Subcutaneous abdominal adipose tissue (tissue), 5 donors: ENCODE measurements around the gene EML5.

Experiments
- H3K27ac ChIP-seq: one replicate; pipeline ENCODE4 v1.7.0; 2013; ENCODE audit warnings: low read depth, mild to moderate bottlenecking, inconsistent platforms, low read length, moderate library complexity
- H3K27me3 ChIP-seq, 5 donors: one replicate each; pipeline ENCODE4 v1.7.0; 2013; ENCODE audit warnings: low read length in 5 of 5, inconsistent platforms in 1 of 5; ENCODE audit not compliant: control insufficient read depth in 5 of 5, insufficient read depth in 4 of 5
- H3K36me3 ChIP-seq, 5 donors: one replicate each; pipeline ENCODE4 v1.7.0; 2013; ENCODE audit warnings: low read length in 5 of 5; ENCODE audit not compliant: control insufficient read depth in 5 of 5, insufficient read depth in 5 of 5
- H3K4me1 ChIP-seq, 5 donors: one replicate each; pipeline ENCODE4 v1.7.0; 2013; ENCODE audit warnings: low read length in 5 of 5, mild to moderate bottlenecking in 3 of 5, moderate library complexity in 1 of 5; ENCODE audit not compliant: control insufficient read depth in 5 of 5, insufficient read depth in 5 of 5
- H3K4me3 ChIP-seq, 5 donors: one replicate each; pipeline ENCODE4 v1.7.0; 2013; ENCODE audit warnings: low read length in 5 of 5, low read depth in 1 of 5
- H3K9ac ChIP-seq, 5 donors: one replicate each; pipeline ENCODE4 v1.7.0; 2013; ENCODE audit warnings: low read length in 5 of 5, mild to moderate bottlenecking in 4 of 5, moderate library complexity in 3 of 5
- H3K9me3 ChIP-seq, 5 donors: one replicate each; pipeline ENCODE4 v1.7.0; 2013; ENCODE audit warnings: low read length in 5 of 5; ENCODE audit not compliant: control insufficient read depth in 5 of 5
- donor health status: healthy.
- donor health status: healthy.
- donor health status: healthy.
- donor health status: healthy.
- donor health status: healthy.

Gene EML5

DNA sequence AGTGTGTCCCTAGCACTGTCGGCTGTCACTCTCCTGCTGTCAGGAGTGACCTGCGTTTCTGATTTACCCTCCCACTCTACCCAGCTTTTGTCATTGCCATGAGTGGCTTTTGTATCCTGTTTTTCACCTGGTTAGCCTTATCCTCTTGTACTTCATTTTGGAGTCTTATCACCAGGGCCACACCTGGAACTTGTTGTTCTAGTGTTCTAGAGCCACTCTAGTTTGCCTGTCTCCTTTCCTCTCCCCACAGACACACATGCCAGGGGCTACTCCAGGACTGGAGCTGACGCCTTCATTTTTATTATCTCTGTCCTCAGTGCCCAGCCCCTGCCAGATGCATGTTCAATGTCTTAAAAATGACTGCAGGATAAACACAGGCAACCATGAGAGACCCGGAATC lies 195.7 kb downstream of the EML5 start:
- H3K9me3 ChIP-seq, result no peaks in the 10 kb centered on the region
- no peak overlapping the region for H3K9ac ChIP-seq
- no peak overlapping the region for H3K27ac ChIP-seq
- no peaks in the 10 kb centered on the region for H3K4me1 ChIP-seq
- peaks cover 48 to 80% (median 65%) of the 10 kb centered on the region in 5 donors for H3K36me3 ChIP-seq
- no peak overlapping the region for H3K4me3 ChIP-seq
- no peaks in the 10 kb centered on the region for H3K27me3 ChIP-seq

DNA sequence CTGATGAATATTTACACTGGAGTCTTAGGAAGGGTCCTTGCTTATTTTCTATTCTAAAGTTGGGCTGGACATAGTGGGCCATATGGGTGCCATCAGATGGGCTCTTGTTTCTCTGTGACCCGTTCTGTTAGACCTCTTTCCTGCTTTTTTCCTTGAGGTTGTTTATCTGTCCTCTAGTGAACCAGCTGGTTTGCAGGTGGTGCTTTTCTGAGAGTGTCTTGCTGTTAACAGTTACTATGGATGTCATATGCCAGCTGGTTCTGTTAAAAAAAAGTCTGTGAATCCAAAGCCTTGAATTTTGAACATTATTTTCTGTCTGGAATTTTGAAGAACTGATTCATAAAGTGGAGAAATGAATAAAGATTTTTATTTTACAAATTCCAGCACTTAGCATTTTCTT lies 200.7 kb downstream of the EML5 start:
- Histone ChIP-seq H3K9me3 (no peaks in the 10 kb centered on the region), H3K36me3 (peaks cover 38 to 70% (median 54%) of the 10 kb centered on the region in 5 donors), H3K27me3 (no peaks in the 10 kb centered on the region), H3K9ac (no peak overlapping the region), H3K4me1 (no peaks in the 10 kb centered on the region), H3K27ac (no peak overlapping the region), H3K4me3 (no peak overlapping the region)

DNA sequence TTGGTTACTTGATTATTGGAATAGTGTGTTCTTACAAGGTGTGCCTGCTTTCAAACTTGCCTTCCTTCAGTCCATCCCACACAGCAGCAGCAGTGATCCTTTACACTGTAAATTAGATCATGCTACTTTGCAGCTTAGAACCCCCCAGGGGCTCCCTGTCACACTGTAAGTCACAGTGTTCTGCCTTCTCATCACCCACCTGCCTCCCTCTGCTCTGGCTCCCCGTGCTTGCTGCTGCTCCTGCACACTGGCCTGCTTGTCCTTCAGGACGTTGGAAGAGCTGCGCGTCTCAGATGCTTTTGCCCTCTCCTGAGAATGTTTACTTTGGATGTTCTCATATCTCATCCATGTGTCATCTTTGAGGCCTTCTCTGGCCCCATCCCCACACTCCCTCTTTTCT lies 202.6 kb downstream of the EML5 start:
- H3K27me3 ChIP-seq, result no peaks in the 10 kb centered on the region

DNA sequence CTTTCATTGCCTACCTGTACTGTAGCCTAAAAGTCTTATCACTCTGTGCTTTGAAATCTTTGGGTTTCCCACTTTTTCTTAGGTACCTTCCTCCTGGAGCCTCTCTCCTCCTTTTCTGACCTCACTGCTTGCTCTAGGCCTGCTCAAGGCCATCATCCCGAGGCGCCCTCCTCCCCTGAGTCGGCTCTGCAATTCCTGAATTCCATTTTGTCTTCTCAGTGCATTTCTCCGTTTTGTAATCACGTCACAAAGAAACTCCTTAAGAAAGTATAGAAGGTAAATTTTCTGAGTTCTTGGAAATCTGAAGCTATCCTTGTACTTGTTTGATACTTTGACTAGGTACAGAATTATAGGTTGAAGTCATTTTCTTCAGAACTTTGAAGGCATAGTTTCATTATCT lies 204.7 kb downstream of the EML5 start:
- Histone ChIP-seq H3K36me3 (peaks cover 37 to 74% (median 43%) of the 10 kb centered on the region in 5 donors), H3K4me1 (no peaks in the 10 kb centered on the region), H3K27me3 (no peaks in the 10 kb centered on the region), H3K9me3 (no peaks in the 10 kb centered on the region), H3K27ac (no peak overlapping the region), H3K9ac (no peak overlapping the region), H3K4me3 (no peak overlapping the region)

More for the DNA sequence above, 202.6 kb downstream of the EML5 start:
- Histone ChIP-seq H3K4me1 (no peaks in the 10 kb centered on the region), H3K27ac (no peak overlapping the region), H3K9ac (no peak overlapping the region), H3K36me3 (peaks cover 34 to 75% (median 52%) of the 10 kb centered on the region in 5 donors), H3K4me3 (no peak overlapping the region), H3K9me3 (no peaks in the 10 kb centered on the region)

DNA sequence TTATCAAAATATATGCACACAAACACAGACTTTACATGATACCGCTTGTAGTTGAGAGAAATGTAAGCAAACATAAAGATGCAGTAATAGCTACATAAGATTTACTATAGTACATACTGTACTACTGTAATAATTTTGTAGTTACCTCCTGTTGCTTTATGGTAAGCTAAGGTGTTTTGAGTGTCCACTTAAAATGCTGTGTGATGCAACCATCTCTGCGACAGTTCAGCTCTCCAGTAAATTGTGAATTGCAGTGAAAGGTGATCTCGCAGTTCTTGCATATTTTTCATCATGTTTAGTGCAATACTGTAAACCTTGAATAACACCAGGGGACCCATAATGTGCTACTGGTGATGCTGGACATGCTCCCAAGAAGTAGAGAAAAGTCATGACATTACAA lies 208.3 kb downstream of the EML5 start:
- H3K36me3 ChIP-seq, result peaks cover 39 to 65% (median 52%) of the 10 kb centered on the region in 5 donors
- H3K9ac ChIP-seq, result no peak overlapping the region
- H3K4me3 ChIP-seq, result no peak overlapping the region
- no peaks in the 10 kb centered on the region for H3K4me1 ChIP-seq
- no peaks in the 10 kb centered on the region for H3K9me3 ChIP-seq
- H3K27me3 ChIP-seq, result no peaks in the 10 kb centered on the region
- no peak overlapping the region for H3K27ac ChIP-seq

DNA sequence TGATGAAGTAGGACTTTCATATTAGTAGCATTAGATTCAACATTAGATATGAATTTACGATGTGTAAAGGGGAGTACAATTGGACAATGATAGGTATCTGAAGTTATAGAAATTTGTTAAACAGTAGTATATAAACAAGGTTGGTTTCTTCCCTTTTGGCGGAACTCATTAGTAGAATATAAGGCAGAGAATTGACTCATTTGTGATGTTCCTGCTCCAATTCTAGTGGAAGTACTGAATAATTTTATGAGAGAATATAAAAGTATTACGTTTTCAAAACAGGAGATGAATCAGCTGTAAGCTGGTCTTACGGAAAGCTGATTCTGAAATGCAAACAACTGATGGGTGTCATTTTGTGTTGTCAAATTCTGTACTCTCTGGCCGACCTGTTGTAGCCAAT lies 216.5 kb downstream of the EML5 start:
- H3K27ac ChIP-seq, result no peak overlapping the region
- no peak overlapping the region for H3K4me3 ChIP-seq
- H3K9me3 ChIP-seq, result no peaks in the 10 kb centered on the region
- H3K9ac ChIP-seq, result no peak overlapping the region
- H3K27me3 ChIP-seq, result no peaks in the 10 kb centered on the region
- H3K4me1 ChIP-seq, result no peaks in the 10 kb centered on the region
- H3K36me3 ChIP-seq, result peaks cover 47 to 94% (median 80%) of the 10 kb centered on the region in 5 donors

DNA sequence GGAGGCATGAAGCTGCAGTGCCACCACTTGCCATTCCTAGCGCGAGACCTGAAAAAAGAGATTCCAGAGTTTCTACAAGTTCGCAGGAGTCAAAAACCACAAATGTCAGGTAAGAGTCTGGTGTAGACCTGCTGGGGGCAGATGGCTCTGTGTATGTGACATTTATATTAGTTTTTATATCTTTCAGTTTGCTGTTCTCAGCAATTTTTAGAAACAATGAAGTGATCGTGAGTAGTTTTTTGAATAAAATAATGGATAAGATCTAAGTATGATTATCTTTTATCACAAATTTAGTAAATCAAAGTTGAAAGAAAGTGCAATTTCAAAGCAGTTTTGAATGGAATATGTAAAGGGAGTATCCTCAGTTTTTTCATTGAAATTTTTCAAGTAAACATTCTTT lies 220.6 kb downstream of the EML5 start:
- Histone ChIP-seq H3K9ac (no peak overlapping the region), H3K36me3 (peaks cover 49 to 88% (median 83%) of the 10 kb centered on the region in 5 donors), H3K27me3 (no peaks in the 10 kb centered on the region), H3K4me3 (no peak overlapping the region), H3K9me3 (no peaks in the 10 kb centered on the region), H3K27ac (no peak overlapping the region), H3K4me1 (no peaks in the 10 kb centered on the region)

DNA sequence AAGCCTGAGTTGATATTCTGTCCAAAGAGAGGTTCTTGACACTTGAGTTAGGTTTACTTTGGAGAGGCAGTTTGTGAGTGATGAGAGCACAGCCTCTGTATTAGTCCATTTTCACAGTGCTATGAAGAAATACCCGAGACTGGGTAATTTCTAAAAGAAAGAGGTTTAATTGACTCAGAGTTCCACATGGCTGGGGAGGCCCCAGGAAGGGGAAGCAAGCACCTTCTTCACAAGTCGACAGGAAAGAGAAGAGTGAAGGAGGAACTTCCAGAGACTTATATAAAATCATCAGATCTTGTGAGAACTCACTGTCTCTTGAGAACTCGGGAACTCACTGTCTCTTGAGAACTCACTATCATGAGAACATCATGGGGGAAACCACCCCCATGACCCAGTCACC lies 224.6 kb downstream of the EML5 start:
- H3K27ac ChIP-seq, result no peak overlapping the region

DNA sequence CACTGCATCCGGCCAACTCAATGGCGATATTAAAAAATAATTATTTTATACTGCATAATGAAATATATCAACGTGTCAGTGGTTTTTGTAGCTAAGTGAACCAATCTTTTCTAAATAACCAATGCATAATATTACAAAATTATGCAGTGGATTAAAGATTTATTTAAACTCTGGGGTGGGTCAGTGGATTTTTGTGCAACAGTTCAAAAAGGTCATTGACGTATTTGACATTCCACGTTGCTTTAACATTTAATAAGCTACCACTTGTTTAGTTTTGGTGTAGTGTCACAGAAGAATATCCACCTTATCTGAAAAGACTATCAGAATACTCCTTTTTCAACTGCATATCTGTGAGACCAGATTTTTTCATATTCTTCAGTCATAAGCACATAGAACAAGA lies 227.3 kb downstream of the EML5 start:
- no peak overlapping the region for H3K9ac ChIP-seq
- H3K4me3 ChIP-seq, result no peak overlapping the region
- no peaks in the 10 kb centered on the region for H3K9me3 ChIP-seq
- peaks cover 2 to 19% (median 17%) of the 10 kb centered on the region in 5 donors for H3K4me1 ChIP-seq
- H3K27me3 ChIP-seq, result no peaks in the 10 kb centered on the region
- peaks cover 18 to 27% (median 24%) of the 10 kb centered on the region in 5 donors for H3K36me3 ChIP-seq
- H3K27ac ChIP-seq, result no peak overlapping the region

More for the DNA sequence above, 224.6 kb downstream of the EML5 start:
- Histone ChIP-seq H3K36me3 (peaks cover 32 to 49% (median 44%) of the 10 kb centered on the region in 5 donors), H3K27me3 (no peaks in the 10 kb centered on the region), H3K9ac (no peak overlapping the region), H3K4me1 (peaks cover 2 to 14% (median 10%) of the 10 kb centered on the region in 5 donors), H3K9me3 (no peaks in the 10 kb centered on the region), H3K4me3 (no peak overlapping the region)

DNA sequence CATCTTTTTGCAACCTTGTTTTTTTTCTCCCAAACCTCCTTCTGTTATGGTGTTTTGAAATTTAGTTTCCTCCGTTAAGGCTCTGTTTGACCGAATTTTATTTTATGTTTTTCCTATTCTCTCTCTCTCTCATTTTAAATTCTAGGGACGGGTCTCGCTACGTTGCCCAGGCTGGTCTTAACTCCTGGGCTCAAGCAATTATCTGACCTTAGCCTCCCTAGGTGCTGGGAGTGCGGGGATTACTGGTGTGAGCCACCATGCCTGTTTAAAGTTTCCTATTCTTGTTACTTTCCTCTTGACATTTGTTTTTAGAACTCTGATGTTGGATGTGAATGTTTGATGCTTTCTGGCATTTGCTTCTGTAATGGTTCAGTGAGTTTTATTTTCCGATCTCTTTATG lies 228.9 kb downstream of the EML5 start:
- Histone ChIP-seq H3K27ac (peak overlapping the region; percentile 88), H3K4me1 (peaks cover 2 to 19% (median 17%) of the 10 kb centered on the region in 5 donors), H3K27me3 (no peaks in the 10 kb centered on the region), H3K4me3 (peak overlapping the region; percentile 71 to 98 (median 92)), H3K9me3 (no peaks in the 10 kb centered on the region), H3K9ac (peak overlapping the region; percentile 6 to 93 (median 81)), H3K36me3 (peaks cover 6 to 11% (median 10%) of the 10 kb centered on the region in 5 donors)
